GM12864 (cell line): ENCODE data around the gene MYO18A.

Source experiments
- DNase-seq: peaks from one replicate; pipeline ENCODE4 v3.0.0-alpha.2; 2011; ENCODE audit warnings: low read depth
- H3K4me3 ChIP-seq: 2 replicates; pipeline ENCODE4 v1.5.1; 2011; ENCODE audit warnings: mild to moderate bottlenecking, low read depth, low read length, control low read depth
- TF ChIP-seq, protein P1 (sequence below): IDR thresholded peaks from 2 replicates; pipeline ENCODE4 v1.5.1; 2011; ENCODE audit warnings: low read depth, mild to moderate bottlenecking, moderate library complexity, low read length, control low read depth, inconsistent platforms; ENCODE audit errors: missing control alignments

The MYO18A gene

DNA sequence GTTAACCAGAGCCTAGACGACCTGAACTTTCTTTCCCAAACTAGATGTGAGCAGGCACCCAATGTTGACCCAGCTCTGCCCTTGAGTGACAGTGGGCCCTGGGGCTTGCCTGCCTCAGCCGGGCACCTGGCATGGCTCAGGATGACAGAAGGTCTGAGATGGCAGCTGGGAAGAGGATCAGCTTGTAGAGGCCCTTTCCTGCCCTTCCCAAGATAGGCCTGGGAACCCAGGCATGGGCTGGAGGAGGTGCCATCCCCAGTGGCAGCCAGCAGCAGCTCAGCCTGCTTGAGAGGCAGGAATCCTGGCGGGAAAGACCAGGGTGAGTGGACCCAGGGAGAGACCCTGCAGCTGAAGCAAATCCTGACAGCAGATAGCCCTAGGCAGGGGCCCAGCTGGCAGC, 78.2 kb downstream of the MYO18A start:
- no peak for DNase-seq
- TF ChIP-seq, protein P1, sequence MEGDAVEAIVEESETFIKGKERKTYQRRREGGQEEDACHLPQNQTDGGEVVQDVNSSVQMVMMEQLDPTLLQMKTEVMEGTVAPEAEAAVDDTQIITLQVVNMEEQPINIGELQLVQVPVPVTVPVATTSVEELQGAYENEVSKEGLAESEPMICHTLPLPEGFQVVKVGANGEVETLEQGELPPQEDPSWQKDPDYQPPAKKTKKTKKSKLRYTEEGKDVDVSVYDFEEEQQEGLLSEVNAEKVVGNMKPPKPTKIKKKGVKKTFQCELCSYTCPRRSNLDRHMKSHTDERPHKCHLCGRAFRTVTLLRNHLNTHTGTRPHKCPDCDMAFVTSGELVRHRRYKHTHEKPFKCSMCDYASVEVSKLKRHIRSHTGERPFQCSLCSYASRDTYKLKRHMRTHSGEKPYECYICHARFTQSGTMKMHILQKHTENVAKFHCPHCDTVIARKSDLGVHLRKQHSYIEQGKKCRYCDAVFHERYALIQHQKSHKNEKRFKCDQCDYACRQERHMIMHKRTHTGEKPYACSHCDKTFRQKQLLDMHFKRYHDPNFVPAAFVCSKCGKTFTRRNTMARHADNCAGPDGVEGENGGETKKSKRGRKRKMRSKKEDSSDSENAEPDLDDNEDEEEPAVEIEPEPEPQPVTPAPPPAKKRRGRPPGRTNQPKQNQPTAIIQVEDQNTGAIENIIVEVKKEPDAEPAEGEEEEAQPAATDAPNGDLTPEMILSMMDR, result no peak
- H3K4me3 ChIP-seq, result no peak overlapping the region

DNA sequence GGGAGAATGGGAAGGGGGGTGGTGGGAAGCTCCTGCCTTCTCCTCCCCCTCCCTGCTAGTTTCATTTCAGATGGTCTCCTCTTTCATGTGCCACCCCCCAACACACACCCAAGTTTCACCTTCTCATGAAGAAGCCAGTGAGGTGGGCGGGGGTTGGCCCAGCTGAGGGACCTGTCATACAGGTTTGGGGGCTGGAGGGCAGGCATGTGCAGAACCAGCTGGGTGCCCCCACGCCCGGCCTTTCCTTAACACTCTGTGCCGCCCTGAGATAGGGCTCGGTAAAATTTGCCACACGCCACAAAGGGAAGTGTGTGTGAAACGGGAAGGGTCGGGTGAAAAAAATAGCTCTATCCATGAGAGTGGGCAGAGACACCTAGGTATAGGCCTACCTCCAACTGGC, 79.9 kb downstream of the MYO18A start:
- no peak for DNase-seq
- TF ChIP-seq, protein P1, result no peak
- H3K4me3 ChIP-seq, result no peak overlapping the region

DNA sequence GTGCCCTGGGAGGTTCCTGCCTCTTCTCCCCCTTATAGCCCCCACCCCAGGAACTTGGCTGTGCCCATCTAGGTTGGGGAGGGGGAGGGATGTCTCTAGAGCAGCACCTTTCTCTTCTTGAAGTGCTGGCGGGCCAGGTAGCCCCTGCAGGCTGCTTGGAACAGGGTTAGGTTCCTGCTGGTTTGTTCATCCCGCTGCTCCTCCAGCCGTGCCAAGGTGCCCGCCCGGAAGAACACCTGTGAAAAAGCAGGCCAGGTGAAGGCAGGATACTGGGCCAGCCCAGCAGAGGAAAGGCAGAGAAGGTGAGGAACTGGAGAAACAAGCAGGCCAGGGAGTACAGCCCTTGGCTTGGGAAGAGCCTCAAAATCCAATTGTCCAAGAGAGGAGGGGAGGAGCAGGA, 80.7 kb downstream of the MYO18A start:
- DNase-seq, result no peak
- H3K4me3 ChIP-seq, result no peak overlapping the region
- TF ChIP-seq, protein P1, result no peak

GRCh38 chr17:29096094-29096493, 84.1 kb downstream of the MYO18A start:
- no peak overlapping the region for H3K4me3 ChIP-seq
- DNase-seq, result no peak
- TF ChIP-seq, protein P1, result no peak

- DNase-seq, result no peak
- TF ChIP-seq, protein P1, result no peak
- H3K4me3 ChIP-seq, result no peak overlapping the region
These were observed 84.8 kb downstream of the MYO18A start for GRCh38 chr17:29095439-29095838.

GRCh38 chr17:29094101-29094708, 86.0 kb downstream of the MYO18A start:
- DNase-seq, result no peak

More at GRCh38 chr17:29094101-29094708, 86.0 kb downstream of the MYO18A start:
- no peak overlapping the region for H3K4me3 ChIP-seq
- TF ChIP-seq, protein P1, result no peak
